IPS DF 4.7 (cell line): ENCODE data around the gene AFG3L2.
"Not testable (repeated sequence)": the region's sequence is repeated elsewhere in the genome, so short reads cannot be mapped to it uniquely, and the experiment has no call there.

Experiments used
- DNase-seq: peaks from one replicate; pipeline ENCODE4 v3.0.0-alpha.2; 2013; ENCODE audit warnings: low spot score; ENCODE audit errors: extremely low read depth

Gene AFG3L2

DNA sequence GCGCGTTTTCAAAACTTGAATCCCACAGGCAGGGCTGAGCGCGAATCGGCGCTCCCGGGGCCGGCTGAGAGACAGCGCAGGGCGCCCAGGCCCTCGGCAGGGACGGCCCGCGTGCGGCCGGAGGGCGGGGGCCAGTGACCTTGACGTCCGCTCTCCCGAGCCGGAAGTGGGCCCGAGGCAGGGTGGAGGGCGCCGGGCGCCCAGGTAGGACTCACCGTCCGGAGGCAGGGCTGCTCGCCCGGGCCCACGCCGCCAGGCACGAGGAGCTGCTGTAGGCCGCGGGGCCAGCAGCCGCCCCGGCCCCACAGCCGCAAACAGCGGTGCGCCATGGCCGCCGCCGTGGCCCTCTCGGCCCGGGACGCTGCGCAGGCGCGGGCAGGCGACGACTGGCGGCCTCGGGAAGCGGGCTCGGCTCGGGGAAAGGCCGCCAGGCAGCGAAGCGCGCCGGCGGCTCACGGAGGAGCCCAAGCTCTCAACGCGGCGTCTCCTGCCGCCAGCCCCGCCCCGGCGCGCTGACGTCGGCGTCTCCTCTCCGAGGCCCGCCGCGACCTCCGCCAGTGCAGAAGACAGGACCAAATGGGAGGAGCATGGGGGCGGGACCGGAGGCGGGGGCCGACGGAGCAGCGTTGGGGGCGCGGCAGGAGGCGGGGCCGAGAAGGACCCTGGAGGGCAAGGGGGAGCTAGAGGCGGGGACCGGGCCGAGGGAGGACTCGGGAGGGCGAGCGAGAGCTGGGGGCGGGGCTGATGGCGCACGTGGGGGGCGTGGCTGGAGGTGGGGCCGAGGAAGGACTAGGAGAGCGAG is at the start of gene AFG3L2:
Gene AFG3L2 (minus strand): TSS at position 474 of the 802 bp plus-strand sequence. CDS start 145 bp downstream, at position 329.
- DNase-seq = peak; percentile 66

DNA sequence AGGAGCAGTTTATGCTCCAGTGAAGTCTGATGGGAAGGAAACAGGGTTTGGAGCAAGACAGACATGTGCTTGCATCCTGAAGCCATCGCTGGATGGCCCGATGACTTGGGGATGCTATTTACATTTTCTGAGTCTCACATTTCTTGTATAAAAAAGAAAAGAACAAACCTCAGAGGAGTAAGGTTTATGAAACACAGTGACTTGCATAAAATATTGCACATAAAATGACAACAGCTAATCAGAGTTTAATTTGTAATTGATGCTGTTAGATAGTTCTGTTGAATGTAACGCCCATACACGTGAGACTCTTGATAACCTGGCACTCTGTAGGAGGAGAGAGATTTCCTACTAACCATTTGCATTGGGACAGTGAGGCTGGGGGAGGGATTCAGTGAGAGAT is 47.2 kb upstream of the AFG3L2 start:
- DNase-seq = no peak

DNA sequence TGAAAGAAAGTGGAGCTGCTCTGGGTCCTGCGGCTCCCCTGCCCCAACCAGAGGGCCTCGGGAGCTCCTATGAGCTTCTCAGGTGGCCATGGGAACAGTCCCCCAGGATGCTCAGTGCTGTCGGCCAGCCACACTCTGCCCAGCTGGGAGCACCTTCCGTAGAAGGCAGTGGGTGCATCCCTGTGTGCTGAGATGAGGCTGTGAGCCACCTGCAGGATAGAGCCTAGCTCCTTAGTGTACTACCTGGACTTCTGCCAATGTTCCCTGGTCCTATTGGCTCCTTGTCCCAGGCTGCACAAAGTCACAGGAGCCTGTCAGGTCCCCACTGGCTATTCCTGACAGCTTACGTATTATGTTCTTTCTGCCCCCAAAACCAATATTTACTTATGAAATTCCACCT is 46.8 kb upstream of the AFG3L2 start:
- DNase-seq = no peak

DNA sequence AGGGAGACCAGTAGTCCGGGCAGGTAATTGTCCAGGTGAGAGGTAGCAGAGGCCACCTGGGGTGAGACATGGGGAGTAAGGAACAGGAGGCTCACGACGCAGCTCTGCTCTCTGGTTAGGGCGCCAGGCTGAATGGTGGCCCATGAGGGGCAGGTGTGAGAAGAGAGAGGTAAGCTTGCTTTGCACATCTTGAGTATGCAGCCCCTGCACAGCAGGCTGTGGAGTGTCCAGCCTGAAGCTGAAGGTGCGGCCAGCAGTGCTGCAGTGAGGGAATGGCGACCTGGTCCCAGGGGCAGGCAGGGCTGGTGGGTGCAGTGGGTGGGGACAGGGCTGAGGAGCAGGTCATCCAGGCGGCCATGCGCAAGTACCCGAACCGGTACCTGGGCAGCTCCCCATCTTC is 46.4 kb upstream of the AFG3L2 start:
- DNase-seq = no peak

DNA sequence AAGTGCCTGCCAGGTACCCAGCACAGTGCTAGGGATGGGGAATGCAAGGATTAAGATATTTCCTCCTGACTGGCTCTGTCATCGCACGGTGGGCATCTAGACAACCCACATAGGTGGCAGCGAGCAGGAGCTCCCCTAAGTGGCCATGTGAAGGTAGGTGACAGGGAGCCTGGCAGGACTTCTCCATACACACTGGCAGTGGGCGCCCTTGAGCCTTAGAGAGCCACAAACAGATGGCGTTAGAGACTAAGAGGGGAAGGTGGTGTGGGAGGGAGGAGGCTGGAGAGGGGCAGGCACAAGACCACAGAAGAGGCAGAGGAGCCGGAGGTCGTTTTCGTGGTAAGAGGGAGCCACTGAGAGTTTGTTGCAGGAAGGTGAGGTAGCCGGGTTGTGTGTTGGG is 45.9 kb upstream of the AFG3L2 start:
- no peak for DNase-seq

DNA sequence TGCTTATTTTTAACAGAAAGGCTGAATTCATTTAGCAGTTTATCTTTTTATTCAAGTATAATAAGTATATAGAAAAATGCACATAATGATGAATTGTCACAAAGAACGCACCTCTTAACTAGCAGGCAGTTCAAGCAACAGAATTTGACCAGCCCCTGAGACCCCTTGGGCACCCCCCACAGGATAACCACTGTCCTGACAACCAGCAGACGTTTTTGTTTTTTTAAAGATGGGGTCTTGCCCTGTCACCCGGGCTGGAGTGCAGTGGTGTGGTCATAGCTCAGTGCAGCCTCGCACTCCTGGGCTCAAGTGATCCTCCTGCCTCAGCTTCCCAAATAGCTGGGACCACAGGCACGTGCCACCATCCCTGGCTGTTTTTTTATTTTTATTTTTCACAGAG is 44.7 kb upstream of the AFG3L2 start:
- no peak for DNase-seq

DNA sequence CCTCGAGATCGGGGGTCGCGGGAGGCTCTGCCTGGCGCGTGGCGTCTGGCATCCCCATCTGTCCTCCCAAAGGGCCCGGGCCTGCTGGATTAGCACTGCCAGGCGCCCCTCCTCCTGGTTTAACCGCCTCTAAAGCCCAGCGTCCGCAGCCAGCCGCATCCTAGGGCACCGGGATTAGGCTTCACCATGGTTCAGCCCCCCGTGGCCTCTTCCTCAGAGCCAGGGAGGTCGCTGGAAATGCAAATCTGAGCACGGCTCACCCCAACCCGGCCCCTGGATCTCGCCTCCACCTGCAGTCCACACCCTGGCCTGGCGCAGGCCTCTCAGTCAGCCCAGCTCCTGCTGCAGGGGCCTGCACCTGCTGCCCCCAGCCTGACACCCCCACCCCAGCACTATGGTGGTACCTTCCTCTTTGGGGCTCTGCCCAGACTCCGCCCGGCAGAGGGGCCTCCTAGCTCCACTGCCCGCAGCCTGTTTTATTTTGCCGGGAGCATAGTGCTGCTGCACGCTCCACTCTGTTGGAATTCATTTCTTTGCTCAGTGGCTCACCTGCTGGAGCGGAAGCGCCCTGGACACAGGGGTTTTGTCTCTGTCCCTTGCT is 43.9 kb upstream of the AFG3L2 start:
- no peak for DNase-seq

DNA sequence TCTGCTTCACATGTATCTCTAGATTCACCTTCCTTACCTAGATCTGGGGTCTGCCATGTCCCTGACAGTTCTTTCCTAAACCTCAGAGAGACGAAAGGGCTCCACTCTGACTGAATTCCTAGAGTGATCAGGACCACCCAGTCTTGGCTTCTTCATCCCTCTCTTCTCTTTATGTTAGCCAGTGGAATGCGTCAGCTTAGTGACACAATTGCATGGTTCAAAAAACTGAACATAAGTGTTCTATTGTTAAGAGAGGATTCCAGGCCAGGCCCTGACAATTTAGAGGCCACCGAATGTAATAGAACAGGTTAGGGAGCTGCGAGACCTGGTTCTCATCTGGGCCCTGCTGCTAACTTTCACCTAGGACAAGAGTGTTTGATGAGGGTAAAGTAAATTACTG is 40.7 kb upstream of the AFG3L2 start:
- DNase-seq = no peak

DNA sequence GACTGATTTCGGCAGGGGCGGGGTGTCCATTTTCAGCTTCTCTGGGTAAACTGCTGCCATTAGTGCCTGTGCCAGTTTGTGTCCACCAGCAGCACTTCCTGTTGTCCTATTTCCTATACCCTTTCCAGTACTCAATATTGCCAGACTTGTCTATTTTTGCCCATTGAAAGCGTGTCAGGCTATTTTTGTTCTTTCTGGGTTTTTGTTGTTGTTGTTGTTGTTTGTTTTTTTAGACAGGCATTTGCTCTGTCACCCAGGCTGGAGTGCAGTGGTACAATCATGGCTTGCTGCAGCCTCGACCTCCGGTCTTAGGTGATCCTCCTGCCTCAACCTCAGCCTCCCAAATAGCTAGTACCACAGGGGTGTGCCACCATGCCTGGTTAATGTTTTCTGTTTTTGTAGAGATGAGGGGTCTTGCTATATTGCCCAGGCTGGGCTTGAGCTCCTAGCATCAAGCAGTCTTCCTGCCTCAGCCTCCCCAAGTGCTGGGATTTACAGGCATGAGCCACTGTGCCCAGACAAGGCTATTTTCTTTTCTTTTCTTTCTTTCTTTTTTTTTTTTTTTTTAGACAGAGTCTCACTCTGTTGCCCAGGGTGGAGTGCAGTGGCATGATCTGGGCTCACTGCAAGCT is 39.2 kb upstream of the AFG3L2 start:
- DNase-seq = no peak

DNA sequence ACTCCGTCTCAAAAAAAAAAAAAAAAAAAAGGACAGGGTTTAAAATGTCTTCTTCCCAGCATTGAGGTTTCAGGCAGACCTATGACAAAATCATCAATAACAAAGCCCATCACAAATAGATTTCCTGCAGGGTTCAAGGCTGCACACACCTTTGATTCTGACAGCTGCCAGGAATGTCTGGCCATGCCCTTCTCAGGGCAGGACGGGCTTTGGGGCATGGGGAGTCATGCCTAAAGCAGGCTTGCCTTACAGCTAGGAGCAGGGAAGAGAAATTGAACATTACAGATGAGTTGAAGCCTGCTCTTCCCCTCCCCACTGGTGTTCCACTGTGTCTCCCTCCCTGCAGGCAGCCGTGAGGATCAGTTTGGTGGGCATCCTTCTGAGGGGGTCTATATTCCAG is 34.4 kb upstream of the AFG3L2 start:
- DNase-seq = no peak

DNA sequence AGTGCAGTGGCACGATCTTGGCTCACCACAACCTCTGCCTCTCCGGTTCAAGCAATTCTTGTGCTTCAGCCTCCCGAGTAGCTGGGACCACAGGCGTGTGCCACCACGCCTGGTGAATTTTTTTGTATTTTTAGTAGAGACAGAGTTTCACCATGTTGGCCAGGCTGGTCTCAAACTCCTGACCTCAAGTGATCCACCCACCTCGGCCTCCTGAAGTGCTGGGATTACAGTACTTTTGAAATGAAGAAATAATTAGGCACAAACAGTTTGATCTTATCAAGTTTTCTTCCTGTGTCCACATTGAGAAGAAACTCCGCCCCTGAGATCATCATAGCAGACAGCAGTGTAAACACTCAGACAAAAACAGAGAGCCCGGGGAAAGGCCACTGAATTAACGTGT is 33.7 kb upstream of the AFG3L2 start:
- not testable (repeated sequence) for DNase-seq

DNA sequence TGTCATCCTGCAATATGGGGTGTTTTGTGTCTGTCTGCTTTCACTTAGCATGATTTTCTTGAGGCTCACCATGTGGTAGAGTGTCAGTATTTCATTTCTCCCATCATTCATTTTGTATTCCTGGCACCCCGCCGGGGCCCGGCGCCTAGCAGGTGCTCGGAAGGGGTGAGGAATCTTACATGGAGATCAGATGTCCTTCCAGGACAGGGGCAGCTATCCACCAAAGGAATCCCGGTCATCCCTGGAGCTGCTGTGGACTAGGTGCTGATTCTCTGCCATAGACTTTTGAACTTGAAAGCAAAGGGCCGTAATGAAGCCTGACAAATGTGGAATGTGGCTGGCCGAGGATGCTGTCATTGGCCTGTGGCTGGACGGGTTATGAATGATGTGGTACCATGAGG is 33.1 kb upstream of the AFG3L2 start:
- DNase-seq = no peak

DNA sequence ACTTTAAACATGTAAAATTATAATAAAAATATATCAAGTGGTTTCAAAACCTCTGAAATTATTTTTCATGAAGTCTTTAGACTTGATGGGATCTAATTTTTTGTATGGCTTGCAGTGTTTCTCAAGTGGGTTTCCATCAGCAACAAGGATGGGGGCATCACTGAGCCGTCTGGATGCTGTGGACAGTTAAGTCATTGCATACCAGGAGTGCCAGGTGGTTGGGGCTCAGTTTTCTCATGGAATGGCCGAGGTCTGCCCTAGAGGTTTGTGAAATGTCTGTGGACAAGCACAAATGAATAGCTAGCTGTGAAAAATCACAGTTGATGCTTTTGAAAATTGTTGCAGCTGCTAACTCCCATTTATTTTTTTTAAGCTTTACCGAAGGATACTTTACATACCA is 32.4 kb upstream of the AFG3L2 start:
- DNase-seq = no peak

DNA sequence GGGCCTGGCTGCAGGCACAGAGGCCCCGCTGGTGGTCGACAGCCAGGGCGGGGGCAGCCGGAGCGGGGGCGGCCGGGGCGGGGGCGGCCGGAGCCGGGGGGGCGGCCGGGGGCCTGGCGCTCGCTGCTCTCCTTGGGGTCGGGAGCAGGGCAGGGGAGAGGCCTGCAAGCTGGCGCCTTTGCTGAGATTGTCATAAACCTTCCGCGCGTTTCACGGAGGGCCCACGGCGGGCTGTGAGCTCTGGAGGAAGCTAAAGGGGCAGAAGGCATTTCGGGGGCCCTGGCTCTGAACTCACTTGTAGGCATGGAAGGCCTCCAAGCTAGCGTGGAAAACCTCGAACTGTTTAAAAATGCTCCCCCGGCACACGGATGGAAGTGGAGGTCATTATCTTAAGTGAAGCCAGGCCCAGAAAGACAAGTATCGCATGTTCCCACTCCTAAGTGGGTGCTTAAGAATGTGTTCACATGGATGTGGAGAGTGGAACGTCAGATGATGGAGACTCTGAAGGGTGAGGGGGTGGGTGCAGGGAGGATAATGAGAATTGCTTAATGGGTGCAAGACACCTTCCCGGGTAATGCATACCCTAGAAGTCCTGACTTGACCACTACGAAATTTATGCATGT is 31.3 kb upstream of the AFG3L2 start:
- DNase-seq = no peak

DNA sequence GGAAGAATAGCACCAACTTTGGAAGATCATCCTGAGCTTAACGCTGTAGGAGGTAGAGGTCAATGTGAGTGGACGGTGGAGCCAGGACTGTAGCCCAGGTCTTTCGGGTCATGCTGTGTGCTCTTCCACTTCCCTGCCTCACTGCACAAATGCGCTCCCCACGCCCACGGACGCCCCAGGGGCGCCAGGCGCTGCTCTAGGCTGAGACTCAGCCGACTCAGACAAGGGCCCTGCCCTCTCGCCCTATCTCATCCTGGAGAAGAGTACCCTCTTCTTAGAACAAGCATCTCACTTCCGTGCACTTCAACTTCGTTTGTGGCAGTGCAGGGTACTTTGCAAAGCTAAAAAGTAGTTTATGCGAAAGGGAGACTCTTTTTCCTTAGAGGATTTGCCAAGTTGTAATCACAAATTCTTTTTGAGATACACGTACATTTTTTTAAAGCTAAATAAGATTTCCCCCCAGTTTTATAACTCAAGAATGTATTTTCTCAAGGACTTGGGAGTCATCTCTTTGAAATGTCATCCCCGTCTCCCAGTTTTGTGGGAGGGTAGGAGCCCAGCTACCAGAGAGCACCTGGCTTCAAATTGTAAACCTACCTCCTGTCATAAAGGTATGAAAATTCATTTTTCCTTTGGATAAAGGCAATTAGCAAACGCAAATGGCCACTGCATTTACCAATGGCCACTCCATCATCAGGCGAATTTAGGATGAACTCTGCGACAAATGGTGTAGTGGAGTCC is 29.5 kb upstream of the AFG3L2 start:
- no peak for DNase-seq

DNA sequence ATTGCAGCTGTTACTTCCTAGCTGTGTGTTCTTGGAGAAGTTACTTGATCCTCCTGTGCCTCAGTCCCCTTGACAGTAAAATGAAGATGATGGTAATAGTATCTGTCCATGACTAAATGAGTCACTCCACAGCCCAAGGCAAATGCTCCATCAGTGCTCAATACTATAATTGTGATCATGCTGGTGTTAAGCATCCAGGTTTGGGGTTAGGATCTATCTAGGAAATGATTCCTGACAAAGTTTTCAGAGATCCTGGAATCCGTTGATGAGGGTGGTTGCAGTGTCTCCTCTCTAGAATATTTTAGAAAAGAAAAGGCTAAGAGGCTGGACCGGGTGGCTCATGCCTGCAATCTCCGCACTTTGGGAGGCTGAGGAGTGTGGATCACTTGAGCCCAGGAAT is 28.0 kb upstream of the AFG3L2 start:
- DNase-seq = no peak

DNA sequence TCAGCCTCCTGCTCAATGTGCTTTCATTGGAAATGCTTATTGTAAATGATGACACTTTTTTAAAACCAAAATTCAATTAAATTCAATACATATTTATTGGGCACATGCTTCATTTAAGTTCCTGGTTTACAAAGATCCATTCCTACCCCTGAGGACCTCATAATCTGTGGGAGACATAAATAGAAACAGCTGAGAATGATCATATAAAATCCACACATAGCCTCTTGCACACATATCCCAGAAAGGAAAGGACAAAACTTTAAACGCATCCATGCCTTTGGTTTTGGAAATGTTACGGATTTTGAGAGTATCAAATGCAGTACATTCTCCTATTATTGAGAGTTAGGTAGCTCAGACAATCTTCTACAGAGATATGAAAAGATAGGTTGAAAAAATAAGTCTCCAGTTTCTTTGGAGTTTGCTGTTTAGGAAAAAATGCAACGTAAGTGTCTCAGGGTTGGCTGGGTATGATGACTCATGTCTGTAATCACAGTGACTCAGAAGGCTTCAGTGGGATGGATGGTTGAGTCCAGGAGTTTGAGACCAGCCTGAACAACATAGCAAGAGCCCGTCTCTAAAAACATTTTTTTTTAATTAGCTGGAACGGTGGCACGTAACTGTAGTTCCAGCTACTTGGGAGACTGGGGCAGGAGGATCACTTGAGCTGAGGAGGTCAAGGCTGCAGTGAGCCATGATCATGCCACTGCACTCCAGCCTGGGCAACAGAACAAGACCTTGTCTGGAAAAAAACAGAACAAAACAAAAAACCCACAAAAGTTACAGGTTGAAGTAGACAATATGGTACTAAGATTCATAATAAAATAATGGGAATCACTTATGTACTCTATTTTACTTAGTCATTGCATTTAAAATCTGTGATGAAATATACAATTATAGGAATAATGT is 26.8 kb upstream of the AFG3L2 start:
- DNase-seq = no peak

DNA sequence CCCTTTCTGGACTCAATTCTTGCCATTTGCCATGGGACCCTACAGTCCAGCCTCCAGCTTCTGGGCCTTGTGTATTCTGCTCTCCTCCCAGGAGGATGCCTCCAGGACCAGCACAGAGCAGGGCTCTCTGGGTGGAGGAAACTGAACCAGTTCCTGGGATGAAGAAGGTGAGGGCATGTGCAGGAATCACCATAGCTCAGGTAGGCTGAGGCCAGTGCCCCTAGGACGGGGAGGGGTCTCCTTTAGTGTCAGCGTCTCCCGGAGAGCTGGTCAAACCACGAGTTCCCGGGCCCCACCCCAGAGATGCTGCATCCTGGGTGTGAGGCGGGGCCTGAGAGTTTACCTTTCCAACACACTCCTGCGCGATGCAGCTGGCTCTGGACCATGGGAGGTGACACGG is 24.9 kb upstream of the AFG3L2 start:
- no peak for DNase-seq

DNA sequence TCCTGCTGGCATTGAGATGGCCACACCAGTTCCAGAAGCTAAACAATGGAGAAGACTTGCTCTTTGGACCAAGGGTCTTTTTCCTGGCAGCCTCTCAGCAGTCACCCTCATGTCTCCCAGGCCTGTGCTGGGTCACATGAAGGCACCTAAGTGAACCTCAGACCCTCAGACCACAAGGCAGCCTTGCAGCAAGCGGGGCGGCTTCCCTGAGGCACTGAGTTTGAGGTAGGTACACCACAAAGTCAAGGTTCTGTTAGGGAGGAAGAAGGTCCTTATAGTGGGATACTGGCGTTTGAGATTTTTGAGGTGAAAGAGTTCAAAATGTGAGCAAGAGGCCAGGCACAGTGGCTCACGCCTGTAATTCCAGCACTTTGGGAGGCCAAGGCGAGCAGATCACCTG is 22.2 kb upstream of the AFG3L2 start:
- DNase-seq = no peak

DNA sequence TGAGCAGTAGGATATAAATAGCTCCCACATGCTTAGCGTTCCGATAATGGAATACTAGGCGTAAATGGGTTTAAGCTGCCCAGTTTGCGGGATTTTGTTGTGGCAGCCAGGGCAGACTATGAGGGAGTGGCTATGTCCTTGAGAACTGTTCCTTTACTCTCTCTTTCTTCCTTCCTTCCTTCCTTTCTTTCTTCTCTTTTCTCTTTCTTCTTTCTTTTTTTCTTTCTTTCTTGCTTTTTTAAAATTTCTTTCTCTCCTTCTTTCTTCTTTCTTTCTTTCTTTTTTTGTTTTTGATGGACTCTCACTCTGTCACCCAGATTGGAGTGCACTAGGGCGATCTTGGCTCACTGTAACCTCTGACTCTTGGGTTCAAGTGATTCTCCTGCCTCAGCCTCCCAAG is 21.6 kb upstream of the AFG3L2 start:
- no peak for DNase-seq

DNA sequence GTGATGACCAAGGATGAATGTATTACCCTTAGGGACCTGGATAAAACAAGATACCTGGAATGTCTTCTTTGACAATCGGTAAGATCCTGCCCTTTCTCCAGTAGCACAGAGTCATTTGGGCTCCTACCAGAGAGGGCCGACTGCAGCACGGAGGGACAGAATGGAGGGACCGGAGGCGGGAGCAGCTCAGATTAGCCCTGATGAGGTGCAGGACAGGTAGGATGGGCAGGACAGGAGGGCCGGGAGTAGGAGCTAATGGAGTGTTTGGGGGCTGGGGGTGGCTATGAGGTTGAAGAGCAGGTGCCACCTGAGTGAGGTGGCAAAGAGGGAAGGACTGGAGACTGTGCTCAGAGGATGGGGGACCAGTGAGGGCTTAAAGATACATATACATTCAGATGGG is 20.8 kb upstream of the AFG3L2 start:
- no peak for DNase-seq
